Stimulated activated CD8-positive, alpha-beta memory T cell treated with anti-CD3 and anti-CD28 coated beads, Interleukin-15, amount 100 ng/mL, for 4 hours (primary cell): ENCODE results near the gene CCDC82.

ENCODE experiments used
- DNase-seq, 2 donors: peaks; one replicate each; pipeline ENCODE4 v3.0.0-alpha.2; 2020; ENCODE audit warnings: low read depth in 2 of 2

CCDC82 gene

GRCh38 chr11:96329419-96329818 is 60.3 kb downstream of the CCDC82 start:
- DNase-seq, result no peak

- no peak for DNase-seq
Observed at GRCh38 chr11:96328395-96329010, 61.2 kb downstream of the CCDC82 start.

- no peak for DNase-seq
Observed at GRCh38 chr11:96326959-96327358, 62.8 kb downstream of the CCDC82 start.

GRCh38 chr11:96324912-96325311 is 64.8 kb downstream of the CCDC82 start:
- DNase-seq, result no peak

GRCh38 chr11:96323642-96323985 is 66.1 kb downstream of the CCDC82 start:
- no peak for DNase-seq

GRCh38 chr11:96322775-96323641 is 66.7 kb downstream of the CCDC82 start:
- DNase-seq, result no peak

GRCh38 chr11:96321091-96321490 is 68.6 kb downstream of the CCDC82 start:
- no peak for DNase-seq

GRCh38 chr11:96319898-96320656 is 69.6 kb downstream of the CCDC82 start:
- DNase-seq, result no peak

- no peak for DNase-seq
Observed at GRCh38 chr11:96318850-96319249, 70.9 kb downstream of the CCDC82 start.

- no peak for DNase-seq
Observed at GRCh38 chr11:96318399-96318798, 71.3 kb downstream of the CCDC82 start.

- no peak for DNase-seq
Observed at GRCh38 chr11:96317985-96318384, 71.7 kb downstream of the CCDC82 start.

GRCh38 chr11:96317571-96317970 is 72.1 kb downstream of the CCDC82 start:
- DNase-seq, result no peak

GRCh38 chr11:96316869-96317268 is 72.8 kb downstream of the CCDC82 start:
- DNase-seq, result no peak

GRCh38 chr11:96315476-96315875 is 74.2 kb downstream of the CCDC82 start:
- DNase-seq, result no peak

GRCh38 chr11:96314326-96315020 is 75.2 kb downstream of the CCDC82 start:
- DNase-seq, result no peak

GRCh38 chr11:96313163-96313562 is 76.5 kb downstream of the CCDC82 start:
- no peak for DNase-seq

GRCh38 chr11:96311120-96311568 is 78.6 kb downstream of the CCDC82 start:
- DNase-seq, result no peak

GRCh38 chr11:96310236-96310635 is 79.5 kb downstream of the CCDC82 start:
- DNase-seq, result no peak

GRCh38 chr11:96309643-96310017 is 80.1 kb downstream of the CCDC82 start:
- DNase-seq, result no peak

GRCh38 chr11:96309016-96309642 is 80.6 kb downstream of the CCDC82 start:
- no peak for DNase-seq

- DNase-seq, result no peak
Observed at GRCh38 chr11:96307776-96308140, 82.0 kb downstream of the CCDC82 start.
